ENCODE results near the gene GHR. TPM values are rescaled to one million over a fixed set of nuclear protein-coding genes. Genes with fewer than 3 reads are reported as not detected.

The GHR gene
- total RNA-seq, 2 experiments from 2014 or later, result not detected

GRCh38 chr5:42751044-42751443 is 327.8 kb downstream of the GHR start:
- Mint-ChIP-seq H3K9me3 (no peaks in the 10 kb centered on the region), H3K4me1 (ENCODE audit: low read depth) (peaks cover 6% of the 10 kb centered on the region), H3K36me3 (ENCODE audit: low read depth) (no peaks in the 10 kb centered on the region), H3K27me3 (no peaks in the 10 kb centered on the region), H3K4me3 (no peak overlapping the region), H3K27ac (no peak overlapping the region)
- no peak for DNase-seq
- intact Hi-C loops (cut with micrococcal nuclease), result no loop called here
- ChIA-PET POLR2A (interaction anchor here (0.8 kb wide), 1 partner anchor 10 kb away, joined by 3 read pairs; no protein-coding TSS in a partner anchor), CTCF (interaction anchor here (1.2 to 1.6 kb wide), 2 partner anchors 28 to 693 kb away, joined by 3 to 4 read pairs; no protein-coding TSS in a partner anchor)
- no peak for TF ChIP-seq CTCF (IDR thresholded peaks at IDR 0.05)
- ATAC-seq, result no peak

- H3K36me3 Mint-ChIP-seq (ENCODE audit: low read depth), result no peaks in the 10 kb centered on the region
- no peak overlapping the region for H3K27ac Mint-ChIP-seq
- intact Hi-C loops (cut with micrococcal nuclease), result no loop called here
- ATAC-seq, result no peak
- H3K4me3 Mint-ChIP-seq, result no peak overlapping the region
- peaks cover 10% of the 10 kb centered on the region for H3K4me1 Mint-ChIP-seq (ENCODE audit: low read depth)
- no peaks in the 10 kb centered on the region for H3K27me3 Mint-ChIP-seq
- DNase-seq, result no peak
- POLR2A ChIA-PET, result no interaction called here
- CTCF ChIA-PET, result interaction anchor here (1.0 kb wide), 1 partner anchor 14 kb away, joined by 3 read pairs; no protein-coding TSS in a partner anchor
- TF ChIP-seq CTCF (IDR thresholded peaks at IDR 0.05), result no peak
- H3K9me3 Mint-ChIP-seq, result no peaks in the 10 kb centered on the region
Measured at GRCh38 chr5:42753099-42753498, 329.9 kb downstream of the GHR start.

- H3K4me3 Mint-ChIP-seq, result peak within 1 kb of the TSS; percentile 82
- H3K36me3 Mint-ChIP-seq (ENCODE audit: low read depth), result no peaks in the 10 kb centered on the region
- ATAC-seq (peak; percentile 99), DNase-seq (peak; percentile 72)
- H3K27ac Mint-ChIP-seq, result peak within 1 kb of the TSS; percentile 67
- POLR2A ChIA-PET, result no interaction called here
- peaks cover 3% of the 10 kb centered on the region for H3K27me3 Mint-ChIP-seq
- CTCF ChIA-PET, result interaction anchor here (1.7 kb wide), 2 partner anchors 10 to 11 kb away, joined by 5 read pairs; no protein-coding TSS in a partner anchor
- TF ChIP-seq CTCF (IDR thresholded peaks at IDR 0.05), result no peak
- intact Hi-C loops (cut with micrococcal nuclease), result no loop called here
- H3K4me1 Mint-ChIP-seq (ENCODE audit: low read depth), result peaks cover 4% of the 10 kb centered on the region
- H3K9me3 Mint-ChIP-seq, result no peaks in the 10 kb centered on the region
Measured at GRCh38 chr5:42756606-42757601, 333.7 kb downstream of the GHR start, which contains the start of gene CCDC152. Gene CCDC152, plus strand, starts transcription at chr5:42756818. Its CDS starts 2,304 bp downstream, at chr5:42759122.

GRCh38 chr5:42759456-42759855 is 336.2 kb downstream of the GHR start:
- Mint-ChIP-seq H3K4me3 (no peak overlapping the region), H3K27ac (no peak overlapping the region), H3K4me1 (ENCODE audit: low read depth) (peaks cover 4% of the 10 kb centered on the region), H3K27me3 (peaks cover 3% of the 10 kb centered on the region), H3K36me3 (ENCODE audit: low read depth) (no peaks in the 10 kb centered on the region), H3K9me3 (no peaks in the 10 kb centered on the region)
- CTCF ChIA-PET, result no interaction called here
- no peak for DNase-seq
- POLR2A ChIA-PET, result no interaction called here
- intact Hi-C loops (cut with micrococcal nuclease), result no loop called here
- no peak for ATAC-seq
- no peak for TF ChIP-seq CTCF (IDR thresholded peaks at IDR 0.05)

GRCh38 chr5:42760426-42760825 is 337.2 kb downstream of the GHR start:
- DNase-seq (no peak), ATAC-seq (no peak)
- Mint-ChIP-seq H3K4me1 (ENCODE audit: low read depth) (peaks cover 4% of the 10 kb centered on the region), H3K4me3 (no peak overlapping the region), H3K27me3 (peaks cover 3% of the 10 kb centered on the region), H3K36me3 (ENCODE audit: low read depth) (no peaks in the 10 kb centered on the region), H3K9me3 (no peaks in the 10 kb centered on the region), H3K27ac (no peak overlapping the region)
- TF ChIP-seq CTCF (IDR thresholded peaks at IDR 0.05), result no peak
- ChIA-PET POLR2A (interaction anchor here (1.2 kb wide), 1 partner anchor 10 kb away, joined by 3 read pairs; no protein-coding TSS in a partner anchor), CTCF (interaction anchor here (1.0 kb wide), 1 partner anchor 177 kb away, joined by 3 read pairs; no protein-coding TSS in a partner anchor)
- intact Hi-C loops (cut with micrococcal nuclease), result loop anchor here (10.0 kb wide), 1 partner anchor 336 kb away; the partner anchor contains the start of gene GHR

Measured in activated CD8-positive, alpha-beta T cell treated with anti-CD3 and anti-CD28 coated beads for 36 hours (primary cell).